Umbilical cord (tissue), 2 donors: ENCODE results near the gene TRIM59. TPM values are rescaled to one million over a fixed set of nuclear protein-coding genes. Genes with fewer than 3 reads are reported as not detected.
A peak's percentile ranks its signal among the peaks of the same experiment; 100 is the strongest.
"Not testable (repeated sequence)": the region's sequence is repeated elsewhere in the genome, so short reads cannot be mapped to it uniquely, and the experiment has no call there.

Experiments used
- DNase-seq: peaks from one replicate; pipeline ENCODE4 v3.0.0-alpha.2; 2015; ENCODE audit warnings: low spot score
- total RNA-seq: library from RNA; depleted of rRNA; stranded (reverse); fragments of >200 nt; gene quantifications from one replicate; pipeline ENCODE4 v1.2.3, GENCODE V29; 2014; ENCODE audit warnings: low replicate concordance; ENCODE audit not compliant: insufficient read depth

Gene TRIM59
- total RNA-seq, 1 donor from 2014 or later, result 20.2 TPM

DNA sequence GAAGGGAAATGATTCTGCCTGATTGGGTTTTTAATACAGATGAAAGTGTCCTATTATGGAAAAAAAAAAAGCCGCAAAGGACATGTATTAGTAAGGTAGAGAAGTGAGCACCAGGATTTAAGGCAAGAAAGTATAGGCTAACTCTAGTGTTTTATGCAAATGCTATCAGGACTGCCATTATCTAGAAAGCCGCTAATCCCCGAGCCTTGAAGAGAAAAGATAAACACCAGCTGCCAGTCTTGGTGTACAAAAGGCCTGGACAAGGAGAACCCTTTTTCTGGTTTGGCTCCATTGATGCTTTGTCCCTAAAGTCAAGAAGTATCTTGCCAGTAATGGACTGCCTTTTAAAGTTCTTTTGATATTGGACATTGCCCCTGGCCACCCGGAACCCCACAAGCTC is 8.6 kb upstream of the TRIM59 start:
- no peak for DNase-seq

- DNase-seq, result no peak
These were observed 6.3 kb upstream of the TRIM59 start for GRCh38 chr3:160455846-160456245.

DNA sequence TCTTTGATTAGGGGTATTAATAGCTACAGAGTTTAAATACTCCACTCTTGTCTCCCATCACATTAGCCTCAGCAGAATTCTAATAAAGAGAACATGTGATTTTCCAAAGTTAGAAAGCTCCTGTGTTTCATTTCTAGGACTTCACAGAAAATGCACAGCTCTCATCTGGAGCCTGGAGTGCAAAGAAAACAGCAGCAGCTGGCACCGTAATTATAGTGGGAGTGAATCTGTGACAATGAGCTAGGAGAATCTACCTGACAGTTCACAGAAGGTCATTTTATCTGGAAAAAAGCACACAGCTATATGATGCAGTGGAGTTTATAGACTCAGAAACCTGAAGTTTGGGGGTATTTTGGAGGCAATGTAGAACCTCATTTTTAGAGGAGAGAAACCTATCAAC is 5.4 kb upstream of the TRIM59 start:
- DNase-seq, result no peak

DNA sequence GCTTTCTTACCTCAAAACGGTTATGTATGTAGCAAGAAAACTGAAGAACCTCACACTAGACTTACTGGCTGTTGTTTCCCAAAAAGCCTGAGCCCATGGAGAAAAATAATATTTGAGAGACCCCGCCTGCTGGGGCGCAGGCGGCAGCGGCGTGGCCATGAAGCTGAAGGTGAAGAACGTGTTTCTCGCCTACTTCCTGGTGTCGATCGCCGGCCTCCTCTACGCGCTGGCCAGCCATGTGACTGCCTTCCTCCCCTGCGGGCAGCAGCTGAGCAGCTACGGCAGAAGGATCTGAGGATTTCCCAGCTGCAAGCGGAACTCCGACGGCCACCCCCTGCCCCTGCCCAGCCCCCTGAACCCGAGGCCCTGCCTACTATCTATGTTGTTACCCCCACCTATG is 2.7 kb upstream of the TRIM59 start:
- not testable (repeated sequence) for DNase-seq

- DNase-seq, result no peak
These were observed 2.0 kb upstream of the TRIM59 start for GRCh38 chr3:160451602-160452001.

- DNase-seq, result peak; percentile 20
These were observed 1.3 kb upstream of the TRIM59 start for GRCh38 chr3:160450846-160451245.

DNA sequence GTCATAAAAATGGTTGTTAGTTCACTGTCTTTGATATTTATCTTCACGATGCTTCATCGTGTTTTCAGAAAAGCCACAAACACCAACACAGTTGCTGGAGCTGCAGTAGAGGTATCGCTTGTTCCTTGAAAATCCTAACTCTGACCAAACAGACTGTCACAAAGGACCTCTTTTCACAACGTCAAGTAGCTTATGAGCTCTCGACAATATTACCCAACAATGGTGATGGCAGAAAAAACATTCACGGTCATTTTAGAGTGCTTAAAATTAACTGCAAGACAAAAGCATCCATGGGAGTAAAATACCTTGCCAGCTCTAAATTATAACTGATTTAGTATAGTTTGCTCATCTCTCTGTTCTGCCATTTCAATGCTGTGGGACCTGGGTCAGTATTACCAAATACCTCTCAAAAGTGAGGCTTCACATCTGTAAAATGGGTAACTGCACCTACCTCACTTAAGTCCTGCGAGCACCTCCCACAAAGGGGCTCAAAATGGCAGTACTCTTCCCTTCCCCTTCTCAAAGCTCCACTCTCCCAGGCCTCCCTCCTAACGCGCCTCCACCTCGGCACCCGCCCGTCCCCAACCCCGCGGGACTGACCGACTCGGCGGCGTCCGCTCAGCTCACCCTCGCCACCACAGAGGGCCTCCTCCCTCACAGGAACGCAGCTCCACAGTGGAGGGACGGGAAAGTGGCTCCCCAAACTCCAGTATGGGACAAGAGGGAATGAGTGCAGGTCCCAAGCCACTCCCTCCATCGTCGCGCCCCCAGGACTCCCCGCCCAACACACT is 546 bp downstream of the TRIM59 start:
- peak; percentile 24 for DNase-seq

GRCh38 chr3:160447544-160447943 is 2.0 kb downstream of the TRIM59 start:
- DNase-seq, result no peak

- no peak for DNase-seq
These were observed 3.0 kb downstream of the TRIM59 start for GRCh38 chr3:160446522-160447056.

DNA sequence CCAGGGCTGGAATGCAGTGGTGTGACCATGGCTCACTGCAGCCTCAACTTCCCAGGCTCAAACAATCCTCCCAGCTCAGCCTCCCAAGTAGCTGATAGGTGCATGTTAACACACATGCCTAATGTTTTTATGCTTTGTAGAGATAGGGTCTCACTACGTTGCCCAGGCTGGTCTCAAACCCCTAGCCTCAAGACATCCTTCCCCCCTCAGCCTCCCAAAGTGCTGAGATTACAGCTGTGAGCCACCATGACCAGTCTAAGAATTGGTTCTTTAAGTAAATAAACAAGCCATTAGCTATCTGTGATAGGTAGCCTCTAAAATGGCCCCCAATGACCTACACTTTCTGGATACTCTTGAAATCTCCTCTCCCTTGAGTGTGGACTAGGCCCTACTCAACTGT is 3.7 kb downstream of the TRIM59 start:
- DNase-seq, result no peak

- DNase-seq, result no peak
These were observed 5.2 kb downstream of the TRIM59 start for GRCh38 chr3:160444411-160444810.

DNA sequence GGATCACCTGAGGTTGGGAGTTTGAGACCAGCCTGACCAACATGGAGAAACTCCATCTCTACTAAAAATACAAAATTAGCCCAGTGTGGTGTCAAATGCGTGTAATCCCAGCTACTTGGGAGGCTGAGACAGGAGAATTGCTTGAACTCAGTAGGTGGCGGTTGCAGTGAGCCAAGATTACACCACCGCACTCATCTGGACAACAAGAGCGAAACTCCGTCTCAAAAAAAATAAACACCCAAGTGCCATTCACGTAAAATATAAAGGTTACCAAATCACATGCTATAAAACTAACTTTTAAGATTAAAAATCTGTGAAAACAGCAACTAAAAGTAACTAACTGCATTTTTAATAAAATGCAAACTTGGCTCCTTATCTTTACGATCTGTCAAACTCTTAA is 8.9 kb downstream of the TRIM59 start:
- DNase-seq, result no peak

GRCh38 chr3:160437083-160437455 is 12.5 kb downstream of the TRIM59 start:
- DNase-seq, result no peak

GRCh38 chr3:160435747-160436146 is 13.8 kb downstream of the TRIM59 start:
- DNase-seq, result no peak

- no peak for DNase-seq
These were observed 14.5 kb downstream of the TRIM59 start for GRCh38 chr3:160435095-160435494.

DNA sequence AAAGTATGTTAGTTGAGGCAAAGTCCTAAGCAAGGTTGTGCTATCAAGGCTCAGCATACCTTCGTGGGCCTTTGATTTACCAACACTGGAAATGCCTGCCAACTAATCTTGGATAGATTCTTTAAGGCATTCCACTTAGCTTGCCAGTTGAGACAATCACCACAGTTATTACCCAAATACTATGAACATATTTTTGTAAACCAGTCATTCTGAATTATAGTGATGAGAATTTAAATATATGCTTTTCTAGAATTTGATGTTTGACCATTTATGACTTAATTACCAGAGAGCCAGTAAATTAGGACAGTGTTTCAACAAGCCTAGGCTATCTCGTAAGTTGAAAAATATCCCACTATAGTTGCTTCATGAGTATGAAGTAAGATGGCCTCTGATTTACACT is 15.5 kb downstream of the TRIM59 start:
- DNase-seq, result no peak

GRCh38 chr3:160427832-160428424 is 21.7 kb downstream of the TRIM59 start:
- DNase-seq, result no peak

- no peak for DNase-seq
These were observed 32.3 kb downstream of the TRIM59 start for GRCh38 chr3:160417311-160417710.

DNA sequence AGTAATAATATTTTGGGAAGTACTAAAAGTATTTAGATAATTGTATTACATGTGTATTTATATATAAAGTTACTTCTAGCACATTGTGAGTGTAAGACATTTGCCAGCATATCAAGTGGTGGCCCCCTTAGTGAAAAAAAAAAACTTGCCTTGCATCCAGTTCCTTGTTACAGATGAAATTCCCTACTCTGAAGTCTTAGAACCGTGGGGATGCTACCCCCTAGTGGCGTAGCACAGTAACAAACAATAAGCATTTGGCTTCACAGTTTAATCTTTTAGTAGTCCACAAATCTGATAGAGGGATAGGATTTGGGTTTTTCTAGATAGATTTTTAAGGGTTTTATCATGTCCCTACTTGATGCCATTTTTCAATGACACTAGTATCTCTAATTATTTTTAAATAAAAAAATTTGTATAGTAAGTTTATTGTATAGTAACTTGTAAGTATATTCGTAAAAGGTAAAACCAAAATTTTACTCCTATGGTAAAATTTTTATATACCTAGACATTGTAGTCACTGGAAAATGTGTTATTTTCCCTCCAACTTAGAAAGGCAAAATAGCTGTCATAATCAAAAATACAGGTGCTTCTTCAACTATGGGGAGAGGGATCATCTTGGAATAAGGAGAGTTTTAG is 35.9 kb downstream of the TRIM59 start:
- DNase-seq, result peak; percentile 46

DNA sequence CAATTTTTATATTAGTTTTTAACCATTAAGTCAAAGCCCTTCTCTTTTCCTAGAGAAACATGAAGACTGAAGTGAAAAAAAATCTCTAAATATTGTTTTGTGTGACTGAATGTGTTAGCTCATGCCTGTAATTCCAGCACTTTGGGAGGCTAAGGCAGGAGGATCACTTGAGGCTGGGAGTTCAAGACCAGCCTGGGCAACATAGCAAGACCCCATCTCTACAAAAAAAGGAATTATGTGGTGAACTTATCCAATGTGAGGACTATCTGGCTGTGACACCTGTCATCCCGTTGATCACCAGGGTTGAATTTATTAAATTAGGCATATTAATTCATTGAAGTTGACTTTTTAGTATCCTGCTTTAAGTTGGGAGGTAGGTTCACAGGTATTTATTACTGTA is 37.1 kb downstream of the TRIM59 start:
- DNase-seq, result no peak

GRCh38 chr3:160409812-160410610 is 39.6 kb downstream of the TRIM59 start:
- peak; percentile 23 for DNase-seq
